Upper lobe of left lung (tissue), 6 donors: ENCODE data around the gene ZFP36L2. TPM values are rescaled to one million over a fixed set of nuclear protein-coding genes. Genes with fewer than 3 reads are reported as not detected.

Source experiments
- ATAC-seq, 2 donors: fragments of 200-7000 bp; cut with Tn5 transposase; one replicate each; pipeline ENCODE4 v1.9.1; 2022; ENCODE audit warnings: mild to moderate bottlenecking in 2 of 2, moderate library complexity in 2 of 2; ENCODE audit not compliant: low FRiP score in 2 of 2
- DNase-seq, 2 donors: peaks; one replicate each; pipeline ENCODE4 v3.0.0-alpha.2; 2019 to 2020
- H3K27ac ChIP-seq, 4 donors: fragments of 200-600 bp; sonication (generic); one replicate each; pipeline ENCODE4 v1.5.1; 2016 to 2019
- H3K27me3 ChIP-seq, 4 donors: fragments of 200-600 bp; sonication (generic); one replicate each; pipeline ENCODE4 v1.5.1; 2017 to 2019
- H3K36me3 ChIP-seq, 4 donors: fragments of 200-600 bp; sonication (generic); one replicate each; pipeline ENCODE4 v1.5.1; 2016 to 2019
- H3K4me1 ChIP-seq, 4 donors: fragments of 200-600 bp; sonication (generic); one replicate each; pipeline ENCODE4 v1.5.1; 2018 to 2019
- H3K4me3 ChIP-seq, 4 donors: fragments of 200-600 bp; sonication (generic); one replicate each; pipeline ENCODE4 v1.5.1; 2017 to 2019; ENCODE audit warnings: mild to moderate bottlenecking in 2 of 4, moderate library complexity in 1 of 4
- H3K9me3 ChIP-seq, 4 donors: fragments of 200-600 bp; sonication (generic); one replicate each; pipeline ENCODE4 v1.5.1; 2018 to 2019
- EP300 ChIP-seq, 4 donors: sonication (generic); formaldehyde crosslinking; IDR thresholded peaks; one replicate each; pipeline ENCODE4 v1.5.1; 2017; ENCODE audit warnings: antibody characterized with exemption in 4 of 4, control low read depth in 2 of 4
- POLR2A ChIP-seq, 4 donors: fragments of 450-650 bp; IDR thresholded peaks; one replicate each; pipeline ENCODE4 v1.5.1; 2016 to 2017; ENCODE audit warnings: antibody characterized with exemption in 4 of 4, mild to moderate bottlenecking in 2 of 4
- POLR2AphosphoS5 ChIP-seq, 2 donors: sonication (generic); formaldehyde crosslinking; IDR thresholded peaks; one replicate each; pipeline ENCODE4 v1.5.1; 2017; ENCODE audit warnings: antibody characterized with exemption in 2 of 2
- WGBS, 2 donors: methylation state at CpG; one replicate each; pipeline ENCODE4 v1.1.5; 2017 to 2018; 5-methylcytosine and 5-hydroxymethylcytosine counted together
- total RNA-seq, 6 donors: library from RNA; depleted of rRNA in 4 of 6; stranded (reverse); fragments of >200 nt in 4 of 6; gene quantifications; one replicate each; pipeline versions ENCODE4 v1.1.0 to v1.2.1, GENCODE V29; 2016 to 2021
- TF ChIP-seq, protein P1 (sequence below), 6 experiments: fragments of 450-650 bp in 4 of 6; fragments of 200-600 bp in 2 of 6; sonication (generic) in 2 of 6; IDR thresholded peaks; one replicate each; pipeline ENCODE4 v1.5.1; 2016 to 2019; ENCODE audit warnings: antibody characterized with exemption in 6 of 6
- donor health status: DM: no; HTN: no; CAD: no; lungs with moderate emphysema.
- donor health status: DM: no; HTN: yes; CAD: no; lungs with severe emphysema.

The ZFP36L2 gene
- total RNA-seq, 6 donors from 2014 or later: 65.4 to 180 (median 127) TPM

DNA sequence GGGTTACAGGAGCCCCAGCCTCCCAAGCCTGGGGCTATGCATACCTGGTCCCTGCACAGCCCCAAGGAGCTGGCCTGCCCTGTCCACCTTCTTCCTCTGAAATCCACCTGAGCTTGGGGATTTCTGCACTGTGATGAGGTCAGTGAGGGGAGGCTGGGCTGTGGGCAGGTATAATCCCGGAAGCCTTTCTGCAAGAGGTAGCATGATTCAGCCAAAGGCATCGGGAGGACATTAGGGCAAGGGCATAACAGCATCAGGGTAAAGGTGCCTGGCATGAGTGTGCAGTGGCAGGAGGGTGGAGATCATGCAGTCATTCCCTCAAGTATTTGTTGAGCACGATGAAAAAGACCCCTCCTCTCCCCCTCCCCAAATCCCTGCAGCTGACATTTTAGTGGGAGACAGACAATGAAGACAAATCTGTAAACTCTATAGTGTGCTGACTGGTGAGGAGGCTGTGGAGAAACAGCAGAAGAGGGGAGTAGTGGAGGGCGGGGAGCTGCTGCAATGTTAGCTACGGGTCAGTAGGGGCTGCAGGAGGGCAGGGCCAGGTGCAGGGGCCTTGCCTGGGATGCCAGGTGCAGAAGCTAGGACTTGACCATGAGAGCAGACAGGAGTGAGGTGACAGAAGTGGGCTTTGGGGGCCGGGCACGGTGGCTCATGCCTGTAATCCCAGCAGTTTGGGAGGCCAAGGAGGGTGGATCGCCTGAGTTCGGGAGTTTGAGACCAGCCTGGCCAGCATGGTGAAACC is 18.7 kb downstream of the ZFP36L2 start:
- DNase-seq: peak in 1 of 2 donors; percentile 34
- Histone ChIP-seq H3K4me1 (peaks cover 10 to 27% (median 19%) of the 10 kb centered on the region in 4 donors), H3K27ac (peak overlapping the region in 1 of 4 donors; percentile 23), H3K36me3 (no peaks in the 10 kb centered on the region), H3K27me3 (no peaks in the 10 kb centered on the region), H3K9me3 (no peaks in the 10 kb centered on the region), H3K4me3 (no peak overlapping the region)
- no peak for ATAC-seq
- WGBS, 2 donors: 74 to 77% methylated on average over 9 of the region's 9 CpGs
- TF ChIP-seq POLR2A (IDR thresholded peaks at IDR 0.05) (no peak), POLR2AphosphoS5 (IDR thresholded peaks at IDR 0.05) (no peak), EP300 (IDR thresholded peaks at IDR 0.05) (no peak)
- TF ChIP-seq, protein P1, sequence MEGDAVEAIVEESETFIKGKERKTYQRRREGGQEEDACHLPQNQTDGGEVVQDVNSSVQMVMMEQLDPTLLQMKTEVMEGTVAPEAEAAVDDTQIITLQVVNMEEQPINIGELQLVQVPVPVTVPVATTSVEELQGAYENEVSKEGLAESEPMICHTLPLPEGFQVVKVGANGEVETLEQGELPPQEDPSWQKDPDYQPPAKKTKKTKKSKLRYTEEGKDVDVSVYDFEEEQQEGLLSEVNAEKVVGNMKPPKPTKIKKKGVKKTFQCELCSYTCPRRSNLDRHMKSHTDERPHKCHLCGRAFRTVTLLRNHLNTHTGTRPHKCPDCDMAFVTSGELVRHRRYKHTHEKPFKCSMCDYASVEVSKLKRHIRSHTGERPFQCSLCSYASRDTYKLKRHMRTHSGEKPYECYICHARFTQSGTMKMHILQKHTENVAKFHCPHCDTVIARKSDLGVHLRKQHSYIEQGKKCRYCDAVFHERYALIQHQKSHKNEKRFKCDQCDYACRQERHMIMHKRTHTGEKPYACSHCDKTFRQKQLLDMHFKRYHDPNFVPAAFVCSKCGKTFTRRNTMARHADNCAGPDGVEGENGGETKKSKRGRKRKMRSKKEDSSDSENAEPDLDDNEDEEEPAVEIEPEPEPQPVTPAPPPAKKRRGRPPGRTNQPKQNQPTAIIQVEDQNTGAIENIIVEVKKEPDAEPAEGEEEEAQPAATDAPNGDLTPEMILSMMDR (IDR thresholded peaks at IDR 0.05): no peak

- TF ChIP-seq POLR2A (IDR thresholded peaks at IDR 0.05): no peak
- TF ChIP-seq POLR2AphosphoS5 (IDR thresholded peaks at IDR 0.05): no peak
- TF ChIP-seq EP300 (IDR thresholded peaks at IDR 0.05): no peak
- TF ChIP-seq, protein P1 (IDR thresholded peaks at IDR 0.05): no peak
- 96 to 100% methylated on average over 4 to 7 of the region's 7 CpGs for WGBS, 2 donors
- Histone ChIP-seq H3K4me3 (no peak overlapping the region), H3K4me1 (peaks cover 6 to 17% (median 11%) of the 10 kb centered on the region in 4 donors), H3K27me3 (no peaks in the 10 kb centered on the region), H3K9me3 (no peaks in the 10 kb centered on the region), H3K27ac (no peak overlapping the region), H3K36me3 (no peaks in the 10 kb centered on the region)
- DNase-seq: no peak
- ATAC-seq: no peak
Measured at GRCh38 chr2:43206602-43207001, 19.8 kb downstream of the ZFP36L2 start.

DNA sequence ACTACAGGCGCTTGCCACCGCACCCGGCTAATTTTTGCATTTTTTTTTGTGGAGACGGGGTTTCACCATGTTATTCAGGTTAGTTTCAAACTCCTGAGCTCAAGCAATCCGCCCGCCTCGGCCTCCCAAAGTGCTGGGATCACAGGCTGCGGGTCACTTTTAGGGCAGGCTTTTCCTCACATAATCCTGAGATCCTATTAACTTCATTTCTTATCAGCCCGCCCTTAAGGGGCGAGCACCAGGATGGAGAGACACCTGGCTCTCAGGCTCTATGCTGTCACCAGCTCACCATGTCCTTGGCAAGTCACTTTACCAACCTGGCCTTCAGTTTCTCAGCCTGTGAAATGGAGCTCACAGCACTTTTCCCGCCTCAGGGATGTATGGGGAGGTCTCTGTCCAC is 23.0 kb downstream of the ZFP36L2 start:
- Histone ChIP-seq H3K9me3 (no peaks in the 10 kb centered on the region), H3K4me3 (no peak overlapping the region), H3K4me1 (no peaks in the 10 kb centered on the region), H3K27ac (no peak overlapping the region), H3K27me3 (no peaks in the 10 kb centered on the region), H3K36me3 (no peaks in the 10 kb centered on the region)
- ATAC-seq (no peak), DNase-seq (no peak)
- 93 to 98% methylated on average over 10 to 11 of the region's 11 CpGs for whole genome bisulfite sequencing, 2 donors
- TF ChIP-seq POLR2AphosphoS5 (IDR thresholded peaks at IDR 0.05) (no peak), EP300 (IDR thresholded peaks at IDR 0.05) (no peak), POLR2A (IDR thresholded peaks at IDR 0.05) (no peak)
- TF ChIP-seq, protein P1 (IDR thresholded peaks at IDR 0.05): no peak

DNA sequence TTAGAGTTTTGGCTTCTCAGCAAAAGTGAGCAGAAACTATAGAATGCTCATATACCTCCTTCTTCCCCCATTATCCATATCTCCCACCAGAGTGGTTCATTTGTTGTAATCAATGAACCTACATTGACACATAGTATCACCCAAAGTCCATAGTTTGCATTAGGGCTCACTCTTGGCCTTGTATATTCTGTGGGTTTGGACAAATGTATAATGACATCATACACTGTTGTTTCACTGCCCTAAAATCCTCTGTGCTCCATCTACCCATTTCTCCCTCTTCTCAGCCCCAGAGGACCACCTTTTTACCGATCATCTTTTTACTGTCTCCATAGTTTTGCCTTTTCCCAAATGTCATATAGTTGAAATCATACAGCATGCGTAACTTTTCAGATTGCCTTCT is 24.1 kb downstream of the ZFP36L2 start:
- Histone ChIP-seq H3K9me3 (no peaks in the 10 kb centered on the region), H3K27me3 (no peaks in the 10 kb centered on the region), H3K4me1 (no peaks in the 10 kb centered on the region), H3K36me3 (no peaks in the 10 kb centered on the region), H3K27ac (no peak overlapping the region), H3K4me3 (no peak overlapping the region)
- no peak for TF ChIP-seq POLR2A (IDR thresholded peaks at IDR 0.05)
- no peak for TF ChIP-seq POLR2AphosphoS5 (IDR thresholded peaks at IDR 0.05)
- TF ChIP-seq, protein P1 (IDR thresholded peaks at IDR 0.05): no peak
- TF ChIP-seq EP300 (IDR thresholded peaks at IDR 0.05): no peak
- no peak for DNase-seq
- 50% methylated on average over 2 of the region's 2 CpGs for WGBS, 2 donors
- ATAC-seq: no peak

DNA sequence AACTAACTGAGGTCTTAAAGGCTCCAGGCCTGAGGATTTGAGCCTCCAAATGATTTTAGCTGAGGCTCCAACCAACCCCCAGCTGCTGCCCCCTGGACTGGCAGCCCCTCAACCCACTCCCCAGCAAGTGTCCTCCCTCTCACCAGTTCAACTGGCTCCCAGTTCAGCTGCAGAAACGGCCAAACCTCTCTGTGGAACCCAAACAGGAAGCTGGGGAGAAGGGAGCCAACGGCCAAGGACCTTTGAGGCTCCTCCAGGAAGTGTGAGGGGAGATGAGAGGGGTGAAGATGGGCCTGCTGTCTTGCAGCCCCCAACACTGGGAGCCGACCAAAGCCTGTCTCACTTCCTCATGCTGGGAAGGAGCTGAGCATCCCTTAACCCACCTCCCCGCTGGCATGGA is 24.9 kb downstream of the ZFP36L2 start:
- no peak for DNase-seq
- H3K9me3 ChIP-seq: no peaks in the 10 kb centered on the region
- no peak overlapping the region for H3K4me3 ChIP-seq
- H3K36me3 ChIP-seq: no peaks in the 10 kb centered on the region
- H3K27ac ChIP-seq: no peak overlapping the region
- no peak for ATAC-seq
- no peaks in the 10 kb centered on the region for H3K4me1 ChIP-seq
- 37 to 42% methylated on average over 3 to 4 of the region's 4 CpGs for WGBS, 2 donors
- TF ChIP-seq POLR2AphosphoS5 (IDR thresholded peaks at IDR 0.05) (no peak), EP300 (IDR thresholded peaks at IDR 0.05) (no peak), POLR2A (IDR thresholded peaks at IDR 0.05) (no peak)
- TF ChIP-seq, protein P1 (IDR thresholded peaks at IDR 0.05): no peak
- H3K27me3 ChIP-seq: no peaks in the 10 kb centered on the region
